ENCODE results near the gene HCK. TPM values are rescaled to one million over a fixed set of nuclear protein-coding genes. Genes with fewer than 3 reads are reported as not detected.
A peak's percentile ranks its signal among the peaks of the same experiment; 100 is the strongest.

HCK gene
- polyA plus RNA-seq, 1 of the 3 experiments (the other 2 are of a cell fraction), result not detected

DNA sequence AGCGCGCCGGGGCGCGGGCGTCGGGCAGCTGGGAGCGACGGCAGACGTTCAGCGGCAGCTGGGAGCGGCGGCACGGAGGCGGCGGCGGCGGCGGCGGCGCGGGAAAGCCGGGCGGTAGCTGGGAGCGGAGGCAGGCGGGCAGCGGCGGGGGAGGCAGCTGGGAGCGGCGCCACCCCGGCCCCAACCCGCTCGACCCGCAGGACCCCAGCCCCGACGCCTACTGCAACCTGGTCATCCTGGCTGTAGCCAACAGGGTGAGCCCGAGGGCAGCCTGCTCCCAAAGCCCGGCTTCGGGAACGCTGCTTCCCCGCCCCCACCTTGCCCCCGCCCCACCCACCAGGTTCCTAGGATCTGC lies 32.9 kb upstream of the HCK start (continued):
- TF ChIP-seq, protein P1, sequence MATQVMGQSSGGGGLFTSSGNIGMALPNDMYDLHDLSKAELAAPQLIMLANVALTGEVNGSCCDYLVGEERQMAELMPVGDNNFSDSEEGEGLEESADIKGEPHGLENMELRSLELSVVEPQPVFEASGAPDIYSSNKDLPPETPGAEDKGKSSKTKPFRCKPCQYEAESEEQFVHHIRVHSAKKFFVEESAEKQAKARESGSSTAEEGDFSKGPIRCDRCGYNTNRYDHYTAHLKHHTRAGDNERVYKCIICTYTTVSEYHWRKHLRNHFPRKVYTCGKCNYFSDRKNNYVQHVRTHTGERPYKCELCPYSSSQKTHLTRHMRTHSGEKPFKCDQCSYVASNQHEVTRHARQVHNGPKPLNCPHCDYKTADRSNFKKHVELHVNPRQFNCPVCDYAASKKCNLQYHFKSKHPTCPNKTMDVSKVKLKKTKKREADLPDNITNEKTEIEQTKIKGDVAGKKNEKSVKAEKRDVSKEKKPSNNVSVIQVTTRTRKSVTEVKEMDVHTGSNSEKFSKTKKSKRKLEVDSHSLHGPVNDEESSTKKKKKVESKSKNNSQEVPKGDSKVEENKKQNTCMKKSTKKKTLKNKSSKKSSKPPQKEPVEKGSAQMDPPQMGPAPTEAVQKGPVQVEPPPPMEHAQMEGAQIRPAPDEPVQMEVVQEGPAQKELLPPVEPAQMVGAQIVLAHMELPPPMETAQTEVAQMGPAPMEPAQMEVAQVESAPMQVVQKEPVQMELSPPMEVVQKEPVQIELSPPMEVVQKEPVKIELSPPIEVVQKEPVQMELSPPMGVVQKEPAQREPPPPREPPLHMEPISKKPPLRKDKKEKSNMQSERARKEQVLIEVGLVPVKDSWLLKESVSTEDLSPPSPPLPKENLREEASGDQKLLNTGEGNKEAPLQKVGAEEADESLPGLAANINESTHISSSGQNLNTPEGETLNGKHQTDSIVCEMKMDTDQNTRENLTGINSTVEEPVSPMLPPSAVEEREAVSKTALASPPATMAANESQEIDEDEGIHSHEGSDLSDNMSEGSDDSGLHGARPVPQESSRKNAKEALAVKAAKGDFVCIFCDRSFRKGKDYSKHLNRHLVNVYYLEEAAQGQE (IDR thresholded peaks at IDR 0.05; ENCODE audit: low read depth, low read length), result no peak
- TF ChIP-seq SIN3A (IDR thresholded peaks at IDR 0.05; ENCODE audit: borderline replicate concordance, low read depth, low read length), result no peak

DNA sequence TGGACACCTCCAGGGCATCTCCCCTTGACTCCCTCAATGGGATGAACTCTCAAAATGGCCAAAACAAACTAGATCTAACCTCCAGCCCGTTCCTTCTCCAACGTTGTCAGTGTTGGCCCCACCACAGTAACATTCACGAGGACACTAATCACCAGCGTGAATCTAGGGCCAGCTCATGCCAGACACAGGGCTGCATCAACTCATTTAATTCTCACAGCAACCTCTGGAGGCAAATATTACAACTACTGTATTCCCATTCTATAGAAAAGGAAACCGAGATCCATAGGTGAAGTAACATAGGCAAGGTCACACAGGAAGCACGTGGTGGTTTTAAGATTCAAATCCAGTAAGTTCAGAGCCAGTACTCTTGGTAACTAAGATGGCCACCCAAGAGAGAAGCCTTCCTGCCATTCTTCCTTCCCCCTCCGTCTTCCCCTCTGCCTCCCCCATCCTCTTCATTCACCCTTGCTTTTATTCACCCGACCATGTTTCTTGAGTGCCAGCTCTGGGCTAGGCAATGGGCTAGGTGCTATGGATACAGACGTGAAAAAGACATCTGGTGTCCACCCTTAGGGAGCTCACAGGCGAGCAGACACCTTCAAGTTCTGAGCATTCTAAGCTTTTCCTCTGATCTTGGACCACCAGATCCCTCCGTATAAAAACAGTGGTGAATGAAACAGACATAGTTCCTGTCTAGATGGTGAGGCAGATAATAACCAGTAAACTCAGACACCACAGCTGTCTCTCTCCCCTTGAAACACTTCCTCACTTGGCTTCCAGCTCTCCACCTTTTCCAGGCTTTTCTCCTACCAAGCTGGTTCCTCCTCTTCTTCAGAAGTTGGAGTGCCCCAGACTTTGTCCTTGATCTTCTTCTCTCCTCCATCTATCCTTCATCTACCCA lies 32.2 kb upstream of the HCK start:
- POLR2A ChIA-PET, result interaction anchor here (0.6 to 1.9 kb wide), 2 partner anchors 9 to 269 kb away, joined by 3 to 5 read pairs; no protein-coding TSS in a partner anchor
- peaks cover 0 to 13% of the 10 kb centered on the region in 2 experiments; a peak in 1 of 4 replicates for H3K4me1 ChIP-seq (ENCODE audit: control insufficient read depth in 1 of 2, insufficient read depth in 2 of 2, low read depth in 1 of 2, low read length in 1 of 2)
- H3K36me3 ChIP-seq (replicated peaks in 1 of 2; ENCODE audit: control insufficient read depth in 1 of 2, insufficient read depth in 2 of 2, low read length in 1 of 2), result no peaks in the 10 kb centered on the region
- no peak overlapping the region for H3K9ac ChIP-seq
- TF ChIP-seq NRF1 (IDR thresholded peaks at IDR 0.05; ENCODE audit: low read depth, low read length), result no peak
- peak; percentile 20; the same call in 1 of the 2 replicates for TF ChIP-seq GATA2 (CRISPR knock-in tag; IDR thresholded peaks at IDR 0.05)
- no peak for TF ChIP-seq SMC3 (IDR thresholded peaks at IDR 0.05; ENCODE audit: low read depth, low read length)
- H3K4me3 ChIP-seq (ENCODE audit: low read depth in 2 of 2, low read length in 1 of 2), result peak overlapping the region in 1 of 2 experiments; percentile 46; a peak in 1 of 4 replicates
- peak overlapping the region; percentile 15; the same call in 1 of the 2 replicates for H3K4me2 ChIP-seq
- no peaks in the 10 kb centered on the region for H3K9me3 ChIP-seq
- CTCF ChIA-PET, result interaction anchor here (0.6 to 5.0 kb wide), 15 partner anchors 10 to 333 kb away, joined by 3 to 74 read pairs (median 4); no protein-coding TSS in a partner anchor
- 28% methylated on average over 11 of the region's 11 CpGs for WGBS (ENCODE audit: low lambda C conversion rate)
- H3K27me3 ChIP-seq (ENCODE audit: insufficient read depth), result peaks cover 69% of the 10 kb centered on the region
- no peak overlapping the region for H2AFZ ChIP-seq (ENCODE audit: low read depth)
- no peaks in the 10 kb centered on the region for H4K20me1 ChIP-seq (ENCODE audit: insufficient read depth)
- no peak for DNase-seq
- no peaks in the 10 kb centered on the region for H3K9me2 ChIP-seq
- H3K79me2 ChIP-seq (ENCODE audit: insufficient read depth), result no peaks in the 10 kb centered on the region
- H3F3A ChIP-seq (replicated peaks; ENCODE audit: insufficient read depth), result peaks cover 8% of the 10 kb centered on the region
- no peak overlapping the region for H3K27ac ChIP-seq (ENCODE audit: low read depth in 2 of 2, low read length in 1 of 2)

DNA sequence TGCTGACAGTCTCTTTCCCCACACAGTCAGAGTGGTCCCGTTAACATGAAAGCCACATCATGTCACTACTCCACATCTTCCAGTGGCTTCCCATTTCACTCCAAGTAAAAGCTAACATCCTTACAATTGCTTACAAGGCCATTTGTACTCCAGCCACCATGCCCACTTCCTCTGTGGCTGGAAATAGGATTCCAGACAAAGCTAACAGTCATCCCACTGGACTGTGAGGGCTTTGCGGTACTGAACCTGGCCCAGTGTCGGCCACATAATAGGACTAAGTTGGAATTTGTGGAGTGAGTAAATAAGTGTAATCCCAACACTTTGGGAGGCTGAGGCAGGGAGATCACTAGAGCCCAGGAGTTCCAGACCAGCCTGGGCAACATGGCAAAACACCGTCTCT lies 31.0 kb upstream of the HCK start:
- Histone ChIP-seq H2AFZ (ENCODE audit: low read depth) (no peak overlapping the region), H3K27me3 (ENCODE audit: insufficient read depth) (peaks cover 56% of the 10 kb centered on the region), H3K27ac (ENCODE audit: low read depth in 2 of 2, low read length in 1 of 2) (no peak overlapping the region), H3K9me2 (no peaks in the 10 kb centered on the region), H3K4me3 (ENCODE audit: low read depth in 2 of 2, low read length in 1 of 2) (no peak overlapping the region), H3K4me1 (ENCODE audit: control insufficient read depth in 1 of 2, insufficient read depth in 2 of 2, low read depth in 1 of 2, low read length in 1 of 2) (peaks cover 0 to 13% of the 10 kb centered on the region in 2 experiments; a peak in 1 of 4 replicates), H3K36me3 (replicated peaks in 1 of 2; ENCODE audit: control insufficient read depth in 1 of 2, insufficient read depth in 2 of 2, low read length in 1 of 2) (no peaks in the 10 kb centered on the region), H3K4me2 (no peak overlapping the region), H4K20me1 (ENCODE audit: insufficient read depth) (no peaks in the 10 kb centered on the region), H3F3A (replicated peaks; ENCODE audit: insufficient read depth) (peaks cover 8% of the 10 kb centered on the region), H3K9ac (no peak overlapping the region), H3K79me2 (ENCODE audit: insufficient read depth) (no peaks in the 10 kb centered on the region), H3K9me3 (no peaks in the 10 kb centered on the region)
- 73% methylated on average over 4 of the region's 4 CpGs for WGBS (ENCODE audit: low lambda C conversion rate)
- CTCF ChIA-PET, result interaction anchor here (0.9 to 5.0 kb wide), 5 partner anchors 9 to 197 kb away, joined by 3 to 74 read pairs (median 11); no protein-coding TSS in a partner anchor
- POLR2A ChIA-PET, result interaction anchor here (1.9 kb wide), 1 partner anchor 8 kb away, joined by 5 read pairs; no protein-coding TSS in a partner anchor
- no peak for DNase-seq
- TF ChIP-seq POLR2AphosphoS5 (IDR thresholded peaks at IDR 0.05; ENCODE audit: low read depth, low read length) (no peak), NRF1 (IDR thresholded peaks at IDR 0.05; ENCODE audit: low read depth, low read length) (no peak), RCOR1 (IDR thresholded peaks at IDR 0.05; ENCODE audit: low read length) (no peak), RAD21 (IDR thresholded peaks at IDR 0.05; ENCODE audit: low read length) (no peak), FOXJ3 (CRISPR knock-in tag; IDR thresholded peaks at IDR 0.05) (no peak), YY1 (IDR thresholded peaks at IDR 0.05; ENCODE audit: low read depth) (no peak), FOSL2 (IDR thresholded peaks at IDR 0.05; ENCODE audit: borderline replicate concordance, low read depth) (no peak), JUND (IDR thresholded peaks at IDR 0.05) (no peak), RXRA (IDR thresholded peaks at IDR 0.05; ENCODE audit: borderline replicate concordance, low read depth) (no peak), EZH2phosphoT487 (IDR thresholded peaks at IDR 0.05; ENCODE audit: borderline replicate concordance, low read depth) (no peak), CHD2 (IDR thresholded peaks at IDR 0.05; ENCODE audit: low read length, partially characterized antibody) (no peak)
- TF ChIP-seq, protein P2, sequence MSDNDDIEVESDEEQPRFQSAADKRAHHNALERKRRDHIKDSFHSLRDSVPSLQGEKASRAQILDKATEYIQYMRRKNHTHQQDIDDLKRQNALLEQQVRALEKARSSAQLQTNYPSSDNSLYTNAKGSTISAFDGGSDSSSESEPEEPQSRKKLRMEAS (IDR thresholded peaks at IDR 0.05; ENCODE audit: low read depth), result no peak
- TF ChIP-seq, protein P1 (IDR thresholded peaks at IDR 0.05; ENCODE audit: low read depth, low read length), result no peak

All from SK-N-SH (cell line).